ENCODE measurements around the gene GZMB. TPM values are rescaled to one million over a fixed set of nuclear protein-coding genes. Genes with fewer than 3 reads are reported as not detected.
A peak's percentile ranks its signal among the peaks of the same experiment; 100 is the strongest.

Gene GZMB
- 4,455 and 4,487 TPM in 2 replicates for total RNA-seq

DNA sequence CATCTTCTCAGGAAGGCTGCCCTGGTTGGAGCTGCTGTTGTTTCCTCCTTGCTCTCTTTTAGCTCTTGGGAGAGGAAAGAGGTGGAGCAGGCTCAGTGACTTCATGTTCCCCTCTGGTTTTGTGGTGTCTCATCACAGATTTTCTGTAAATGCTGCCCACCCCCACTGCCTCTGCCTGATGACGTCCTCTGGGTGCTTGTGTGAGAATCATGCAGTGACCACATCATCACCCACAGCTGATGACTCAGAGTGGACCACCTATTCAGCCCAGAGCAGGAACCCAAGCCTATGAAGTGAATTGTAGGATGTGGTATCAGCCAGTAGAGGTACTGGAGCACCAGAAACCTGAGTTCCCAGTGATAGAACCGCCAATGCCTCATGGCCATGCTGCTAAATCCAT lies at the start of gene GZMB:
TSS of gene GZMB (minus strand) at position 33 of the 400 bp plus-strand sequence. CDS start at position 3, 30 bp downstream.
- DNase-seq: peak; percentile 91
- H3K27ac Mint-ChIP-seq: peak within 1 kb of the TSS; percentile 95
- no peaks in the 10 kb centered on the region for H3K27me3 Mint-ChIP-seq
- peaks cover 65% of the 10 kb centered on the region for H3K4me1 Mint-ChIP-seq
- intact Hi-C loops (cut with micrococcal nuclease): loop anchor here (1.0 to 5.0 kb wide), 7 partner anchors 25 to 192 kb away; partner anchors contain the start of genes GZMH and SDR39U1
- peak within 1 kb of the TSS; percentile 96 for H3K4me3 Mint-ChIP-seq
- H3K36me3 Mint-ChIP-seq (ENCODE audit: low read depth): peaks cover 59% of the 10 kb centered on the region
- H3K9me3 Mint-ChIP-seq: no peaks in the 10 kb centered on the region

GRCh38 chr14:24681056-24681455 lies 47.1 kb upstream of the GZMB start:
- no peak overlapping the region for H3K4me3 Mint-ChIP-seq
- peaks cover 44% of the 10 kb centered on the region for H3K4me1 Mint-ChIP-seq
- H3K27me3 Mint-ChIP-seq: no peaks in the 10 kb centered on the region
- H3K36me3 Mint-ChIP-seq (ENCODE audit: low read depth): peaks cover 10% of the 10 kb centered on the region
- H3K27ac Mint-ChIP-seq: no peak overlapping the region
- no peak for DNase-seq
- intact Hi-C loops (cut with micrococcal nuclease): no loop called here
- H3K9me3 Mint-ChIP-seq: peaks cover 5% of the 10 kb centered on the region

GRCh38 chr14:24680516-24680915 lies 46.5 kb upstream of the GZMB start:
- intact Hi-C loops (cut with micrococcal nuclease): no loop called here
- DNase-seq: no peak
- H3K36me3 Mint-ChIP-seq (ENCODE audit: low read depth): peaks cover 13% of the 10 kb centered on the region
- H3K27me3 Mint-ChIP-seq: no peaks in the 10 kb centered on the region
- peaks cover 8% of the 10 kb centered on the region for H3K9me3 Mint-ChIP-seq
- peaks cover 47% of the 10 kb centered on the region for H3K4me1 Mint-ChIP-seq
- H3K27ac Mint-ChIP-seq: no peak overlapping the region
- no peak overlapping the region for H3K4me3 Mint-ChIP-seq

DNA sequence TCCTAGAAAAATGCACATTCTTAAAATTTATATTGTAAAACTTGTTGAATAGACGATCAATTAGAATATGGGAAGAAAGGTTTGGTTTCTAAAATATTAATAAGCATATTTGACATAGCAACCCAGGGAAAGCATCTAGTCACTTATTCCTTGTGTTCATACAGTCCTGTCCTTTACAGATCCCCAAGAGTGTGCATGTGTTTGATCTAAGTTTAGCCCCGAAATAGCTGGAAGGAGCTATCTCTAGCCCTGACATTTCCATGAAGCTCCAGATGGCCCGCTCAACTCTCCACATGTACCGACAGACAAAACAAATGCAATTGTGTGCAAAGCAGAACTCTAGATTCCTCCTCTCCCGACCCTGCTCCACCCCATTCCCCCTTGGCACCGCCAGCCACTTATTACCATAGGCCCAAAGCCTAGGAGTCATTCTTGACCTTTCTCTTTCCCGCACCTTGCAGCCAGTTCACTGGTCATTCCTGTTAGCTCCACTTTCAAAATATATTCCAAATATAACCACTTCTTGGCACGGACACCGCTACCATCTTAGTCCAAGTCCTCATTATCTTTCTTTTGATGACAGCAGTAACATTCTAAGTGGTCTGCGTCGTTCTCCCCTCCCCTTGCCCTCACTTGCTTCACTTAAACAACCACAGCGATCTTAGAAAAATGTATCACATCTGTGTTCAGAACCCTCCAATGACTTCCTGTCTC lies 45.4 kb upstream of the GZMB start:
- Mint-ChIP-seq H3K4me1 (peaks cover 55% of the 10 kb centered on the region), H3K9me3 (peaks cover 8% of the 10 kb centered on the region)
- DNase-seq: no peak

GRCh38 chr14:24678801-24679247 lies 44.8 kb upstream of the GZMB start:
- intact Hi-C loops (cut with micrococcal nuclease): loop anchor here (1.0 to 2.0 kb wide), 3 partner anchors 70 to 236 kb away; partner anchors contain the start of genes GZMH and SDR39U1
- peak overlapping the region; percentile 87 for H3K4me3 Mint-ChIP-seq
- H3K4me1 Mint-ChIP-seq: peaks cover 60% of the 10 kb centered on the region
- peaks cover 8% of the 10 kb centered on the region for H3K9me3 Mint-ChIP-seq
- H3K27me3 Mint-ChIP-seq: no peaks in the 10 kb centered on the region
- H3K27ac Mint-ChIP-seq: peak overlapping the region; percentile 91
- DNase-seq: peak; percentile 95
- peaks cover 13% of the 10 kb centered on the region for H3K36me3 Mint-ChIP-seq (ENCODE audit: low read depth)

More for the DNA sequence above, 45.4 kb upstream of the GZMB start:
- Mint-ChIP-seq H3K4me3 (peak overlapping the region; percentile 57), H3K27ac (peak overlapping the region; percentile 39), H3K27me3 (no peaks in the 10 kb centered on the region), H3K36me3 (ENCODE audit: low read depth) (peaks cover 13% of the 10 kb centered on the region)
- intact Hi-C loops (cut with micrococcal nuclease): loop anchor here (1.0 to 2.0 kb wide), 3 partner anchors 70 to 237 kb away; partner anchors contain the start of genes GZMH and SDR39U1

- Mint-ChIP-seq H3K4me1 (peaks cover 66% of the 10 kb centered on the region), H3K27ac (peak overlapping the region; percentile 50)
- intact Hi-C loops (cut with micrococcal nuclease): loop anchor here (2.0 kb wide), 1 partner anchor 235 kb away; the partner anchor contains the start of gene SDR39U1
These were observed 44.0 kb upstream of the GZMB start for GRCh38 chr14:24677956-24678355.

DNA sequence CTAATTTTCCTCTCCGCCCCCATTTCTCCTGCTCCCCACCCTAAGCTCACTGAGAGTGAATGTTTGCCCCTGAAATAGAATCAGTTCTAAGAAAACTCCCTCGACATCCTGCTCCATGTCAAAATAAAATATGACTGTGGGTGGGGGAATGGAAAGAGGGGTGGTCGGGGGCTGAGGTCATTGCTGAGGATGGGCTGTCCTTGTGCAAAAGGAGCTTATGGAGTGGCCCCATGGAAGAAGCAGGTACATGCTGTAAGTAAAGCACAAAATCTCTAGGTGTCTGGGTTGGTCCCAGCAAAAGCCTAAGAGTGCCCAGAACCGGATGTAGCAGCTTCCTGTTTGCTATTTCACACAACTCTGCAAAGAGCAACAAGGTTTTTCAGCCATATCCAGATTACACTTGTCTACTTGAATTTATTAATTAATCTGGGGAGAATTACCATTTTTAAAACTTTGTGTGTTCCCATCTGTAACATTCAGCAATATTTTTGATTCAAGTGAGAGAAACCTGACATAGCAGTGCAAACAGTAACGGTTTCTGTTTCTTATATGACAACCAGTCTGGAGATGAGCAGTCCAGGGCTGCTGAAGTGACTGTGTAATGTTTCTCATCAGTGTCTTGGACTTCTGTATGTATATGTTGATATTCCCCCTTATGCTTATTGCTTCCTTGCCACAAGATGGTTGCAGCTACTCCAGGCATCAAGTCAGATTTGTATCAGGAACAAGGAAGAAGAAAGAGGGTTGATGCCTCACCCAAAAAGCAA lies 40.4 kb upstream of the GZMB start:
- Mint-ChIP-seq H3K9me3 (peaks cover 15% of the 10 kb centered on the region), H3K27me3 (no peaks in the 10 kb centered on the region), H3K27ac (peak overlapping the region; percentile 98), H3K36me3 (ENCODE audit: low read depth) (peaks cover 17% of the 10 kb centered on the region), H3K4me3 (peak overlapping the region; percentile 84), H3K4me1 (peaks cover 73% of the 10 kb centered on the region)
- peak; percentile 86 for DNase-seq
- intact Hi-C loops (cut with micrococcal nuclease): loop anchor here (1.0 to 5.0 kb wide), 5 partner anchors 19 to 342 kb away; partner anchors contain the start of gene GZMB

More at GRCh38 chr14:24677956-24678355, 44.0 kb upstream of the GZMB start:
- H3K4me3 Mint-ChIP-seq: peak overlapping the region; percentile 43
- H3K27me3 Mint-ChIP-seq: no peaks in the 10 kb centered on the region
- no peak for DNase-seq
- peaks cover 13% of the 10 kb centered on the region for H3K36me3 Mint-ChIP-seq (ENCODE audit: low read depth)
- H3K9me3 Mint-ChIP-seq: peaks cover 8% of the 10 kb centered on the region

- Mint-ChIP-seq H3K4me3 (peak overlapping the region; percentile 84), H3K9me3 (peaks cover 15% of the 10 kb centered on the region), H3K36me3 (ENCODE audit: low read depth) (peaks cover 16% of the 10 kb centered on the region), H3K27me3 (no peaks in the 10 kb centered on the region), H3K27ac (peak overlapping the region; percentile 98), H3K4me1 (peaks cover 73% of the 10 kb centered on the region)
- peak; percentile 94 for DNase-seq
- intact Hi-C loops (cut with micrococcal nuclease): loop anchor here (1.0 to 5.0 kb wide), 6 partner anchors 8 to 341 kb away; partner anchors contain the start of gene GZMB
These were observed 39.7 kb upstream of the GZMB start for GRCh38 chr14:24673534-24674203.

GRCh38 chr14:24673059-24673458 lies 39.1 kb upstream of the GZMB start:
- Mint-ChIP-seq H3K27me3 (no peaks in the 10 kb centered on the region), H3K4me3 (peak overlapping the region; percentile 84), H3K4me1 (peaks cover 72% of the 10 kb centered on the region), H3K27ac (peak overlapping the region; percentile 98), H3K9me3 (peaks cover 17% of the 10 kb centered on the region), H3K36me3 (ENCODE audit: low read depth) (peaks cover 18% of the 10 kb centered on the region)
- intact Hi-C loops (cut with micrococcal nuclease): loop anchor here (1.0 to 5.0 kb wide), 3 partner anchors 8 to 341 kb away; no protein-coding TSS in a partner anchor
- DNase-seq: peak; percentile 69

DNA sequence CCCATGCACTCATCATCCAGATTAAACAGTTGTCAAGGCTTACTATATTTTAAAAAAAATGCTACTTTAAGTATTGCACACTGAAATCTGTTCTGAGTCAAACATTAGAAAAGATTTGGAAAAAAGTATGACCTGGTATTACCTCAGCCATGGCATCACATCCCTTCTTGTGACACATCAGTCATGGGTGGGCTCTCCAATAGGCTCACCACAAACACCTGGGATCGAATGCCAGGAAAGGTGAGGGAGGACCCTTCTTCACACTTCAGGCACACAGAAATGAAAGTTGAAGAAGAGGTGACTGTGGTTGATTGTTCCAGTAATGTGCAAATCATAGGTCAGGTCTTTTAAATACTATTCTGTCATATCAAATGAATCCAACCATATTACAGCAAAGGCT lies 36.6 kb upstream of the GZMB start:
- peak; percentile 77 for DNase-seq
- Mint-ChIP-seq H3K4me3 (peak overlapping the region; percentile 63), H3K36me3 (ENCODE audit: low read depth) (peaks cover 20% of the 10 kb centered on the region), H3K27ac (peak overlapping the region; percentile 94), H3K4me1 (peaks cover 76% of the 10 kb centered on the region), H3K27me3 (no peaks in the 10 kb centered on the region), H3K9me3 (peaks cover 19% of the 10 kb centered on the region)
- intact Hi-C loops (cut with micrococcal nuclease): loop anchor here (5.0 kb wide), 2 partner anchors 188 to 338 kb away; no protein-coding TSS in a partner anchor

DNA sequence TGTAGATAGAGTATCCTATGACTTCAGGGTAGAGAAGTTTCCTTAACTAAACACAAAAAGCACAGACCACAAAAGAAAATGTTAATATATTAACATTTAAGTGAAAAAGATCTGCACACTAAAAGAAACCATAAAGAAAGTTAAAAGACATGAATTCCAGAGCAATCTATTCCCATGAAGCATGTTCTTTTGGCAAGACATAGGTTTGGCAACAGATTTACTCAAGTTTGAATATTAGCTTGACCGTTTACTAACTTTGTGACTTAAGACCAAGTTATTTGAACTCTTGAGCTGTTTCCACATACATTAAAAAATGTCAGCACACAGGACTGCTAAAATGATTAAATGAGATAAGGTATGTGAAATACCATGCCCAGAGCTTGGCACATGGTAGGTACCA lies 35.7 kb upstream of the GZMB start:
- H3K9me3 Mint-ChIP-seq: peaks cover 19% of the 10 kb centered on the region
- no peaks in the 10 kb centered on the region for H3K27me3 Mint-ChIP-seq
- peaks cover 79% of the 10 kb centered on the region for H3K4me1 Mint-ChIP-seq
- no peak overlapping the region for H3K4me3 Mint-ChIP-seq
- peak overlapping the region; percentile 75 for H3K27ac Mint-ChIP-seq
- H3K36me3 Mint-ChIP-seq (ENCODE audit: low read depth): peaks cover 20% of the 10 kb centered on the region
- intact Hi-C loops (cut with micrococcal nuclease): loop anchor here (5.0 kb wide), 2 partner anchors 187 to 337 kb away; no protein-coding TSS in a partner anchor
- DNase-seq: no peak

DNA sequence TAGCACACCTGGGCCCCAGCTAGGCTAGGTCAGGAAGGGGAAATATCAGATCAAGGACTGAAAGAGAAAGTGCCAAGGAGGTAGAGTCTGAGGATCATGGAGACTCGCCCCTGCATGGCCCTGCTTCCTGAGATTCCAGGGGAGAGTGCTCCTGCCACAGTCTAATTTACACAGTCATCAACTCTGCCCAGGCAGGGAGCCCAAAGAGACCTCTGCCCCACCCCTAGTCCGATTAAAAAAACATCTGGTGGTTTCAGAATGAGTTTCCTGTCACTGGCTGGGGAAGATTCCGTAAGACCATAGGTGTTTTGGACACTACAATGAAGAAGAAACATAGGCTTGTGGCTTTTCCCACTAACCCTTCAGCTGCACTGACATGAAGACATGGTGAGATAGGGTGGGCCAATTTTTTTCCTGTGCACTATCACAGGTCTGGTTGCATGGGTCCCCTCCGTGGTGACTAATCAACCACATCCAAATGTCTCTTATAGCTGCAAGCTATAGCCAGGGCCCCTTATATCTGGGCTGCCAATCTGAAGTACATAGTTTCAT lies 31.5 kb upstream of the GZMB start:
- no peaks in the 10 kb centered on the region for H3K27me3 Mint-ChIP-seq
- H3K27ac Mint-ChIP-seq: peak overlapping the region; percentile 89

GRCh38 chr14:24664366-24664765 lies 30.4 kb upstream of the GZMB start:
- peak; percentile 57 for DNase-seq
- peaks cover 19% of the 10 kb centered on the region for H3K36me3 Mint-ChIP-seq (ENCODE audit: low read depth)
- intact Hi-C loops (cut with micrococcal nuclease): no loop called here
- no peaks in the 10 kb centered on the region for H3K27me3 Mint-ChIP-seq
- H3K9me3 Mint-ChIP-seq: peaks cover 12% of the 10 kb centered on the region
- H3K27ac Mint-ChIP-seq: peak overlapping the region; percentile 89
- H3K4me1 Mint-ChIP-seq: peaks cover 83% of the 10 kb centered on the region
- H3K4me3 Mint-ChIP-seq: peak overlapping the region; percentile 78

More for the DNA sequence above, 31.5 kb upstream of the GZMB start:
- Mint-ChIP-seq H3K36me3 (ENCODE audit: low read depth) (peaks cover 19% of the 10 kb centered on the region), H3K4me1 (peaks cover 83% of the 10 kb centered on the region), H3K4me3 (peak overlapping the region; percentile 78), H3K9me3 (peaks cover 13% of the 10 kb centered on the region)
- intact Hi-C loops (cut with micrococcal nuclease): loop anchor here (1.0 kb wide), 2 partner anchors 8 to 31 kb away; partner anchors contain the start of gene GZMB
- DNase-seq: peak; percentile 83
